Measurements from ENCODE around the gene GASK1A.
"Not testable (repeated sequence)": the region's sequence is repeated elsewhere in the genome, so short reads cannot be mapped to it uniquely, and the experiment has no call there.

The GASK1A gene

GRCh38 chr3:42970557-42970956 lies 8.6 kb upstream of the GASK1A start:
- POLR2A ChIA-PET: no interaction called here
- CTCF ChIA-PET: no interaction called here
- DNase-seq (ENCODE audit: extremely low spot score): no peak
- TF ChIP-seq PKNOX1 (IDR thresholded peaks at IDR 0.05): no peak
- TF ChIP-seq SP1 (IDR thresholded peaks at IDR 0.05): no peak
- TF ChIP-seq ARNT (IDR thresholded peaks at IDR 0.05): no peak
- TF ChIP-seq L3MBTL2 (conservative IDR thresholded peaks at IDR 0.05): no peak
- no peak for TF ChIP-seq HDGF (IDR thresholded peaks at IDR 0.05; ENCODE audit: borderline replicate concordance)
- no peak for TF ChIP-seq FOXA1 (IDR thresholded peaks at IDR 0.05)
- no peak for TF ChIP-seq ELF4 (IDR thresholded peaks at IDR 0.05)
- TF ChIP-seq LEF1 (IDR thresholded peaks at IDR 0.05; ENCODE audit: borderline replicate concordance): no peak
- no peak for TF ChIP-seq FOXK2 (IDR thresholded peaks at IDR 0.05)

GRCh38 chr3:42970976-42971772 lies 7.9 kb upstream of the GASK1A start:
- ChIA-PET CTCF (no interaction called here), POLR2A (no interaction called here)

GRCh38 chr3:42974906-42975305 lies 4.2 kb upstream of the GASK1A start:
- DNase-seq (ENCODE audit: extremely low spot score); POLR2A ChIA-PET; CTCF ChIA-PET: not testable (repeated sequence)

More at GRCh38 chr3:42970976-42971772, 7.9 kb upstream of the GASK1A start:
- no peak for DNase-seq (ENCODE audit: extremely low spot score)
- TF ChIP-seq ARNT (IDR thresholded peaks at IDR 0.05) (no peak), SP1 (IDR thresholded peaks at IDR 0.05) (no peak), PKNOX1 (IDR thresholded peaks at IDR 0.05) (no peak), ELF4 (IDR thresholded peaks at IDR 0.05) (no peak), SUZ12 (IDR thresholded peaks at IDR 0.05) (no peak), HDGF (IDR thresholded peaks at IDR 0.05; ENCODE audit: borderline replicate concordance) (no peak)

GRCh38 chr3:42975456-42975855 lies 3.7 kb upstream of the GASK1A start:
- ChIA-PET POLR2A (no interaction called here), CTCF (no interaction called here)
- no peak for DNase-seq (ENCODE audit: extremely low spot score)
- no peak for TF ChIP-seq FOXM1 (IDR thresholded peaks at IDR 0.05; ENCODE audit: borderline replicate concordance)
- TF ChIP-seq FOXA1 (IDR thresholded peaks at IDR 0.05): no peak
- no peak for TF ChIP-seq CTBP1 (IDR thresholded peaks at IDR 0.05; ENCODE audit: borderline replicate concordance)

- ChIA-PET CTCF (no interaction called here), POLR2A (no interaction called here)
- no peak for TF ChIP-seq SUZ12 (IDR thresholded peaks at IDR 0.05)
- TF ChIP-seq ZNF384 (IDR thresholded peaks at IDR 0.05): no peak
- no peak for TF ChIP-seq TARDBP (IDR thresholded peaks at IDR 0.05)
- TF ChIP-seq CTBP1 (IDR thresholded peaks at IDR 0.05; ENCODE audit: borderline replicate concordance): no peak
- TF ChIP-seq FOXK2 (IDR thresholded peaks at IDR 0.05): no peak
- DNase-seq (ENCODE audit: extremely low spot score): no peak
Measured at GRCh38 chr3:42975955-42976354, 3.2 kb upstream of the GASK1A start.

GRCh38 chr3:42980209-42980608 lies 1.1 kb downstream of the GASK1A start:
- ChIA-PET CTCF (interaction anchor here (0.7 to 2.3 kb wide), 4 partner anchors 18 to 719 kb away, joined by 3 to 7 read pairs (median 4); no protein-coding TSS in a partner anchor), POLR2A (no interaction called here)
- no peak for DNase-seq (ENCODE audit: extremely low spot score)
- TF ChIP-seq FOXK2 (IDR thresholded peaks at IDR 0.05): no peak

- ChIA-PET CTCF (interaction anchor here (0.7 to 1.6 kb wide), 3 partner anchors 19 to 719 kb away, joined by 3 to 4 read pairs (median 3); no protein-coding TSS in a partner anchor), POLR2A (no interaction called here)
- DNase-seq (ENCODE audit: extremely low spot score): no peak
- no peak for TF ChIP-seq ARNT (IDR thresholded peaks at IDR 0.05)
- no peak for TF ChIP-seq SUZ12 (IDR thresholded peaks at IDR 0.05)
- TF ChIP-seq FOXM1 (IDR thresholded peaks at IDR 0.05; ENCODE audit: borderline replicate concordance): no peak
- no peak for TF ChIP-seq HDGF (IDR thresholded peaks at IDR 0.05; ENCODE audit: borderline replicate concordance)
- TF ChIP-seq PKNOX1 (IDR thresholded peaks at IDR 0.05): no peak
- TF ChIP-seq NFRKB (IDR thresholded peaks at IDR 0.05): no peak
- TF ChIP-seq ELF4 (IDR thresholded peaks at IDR 0.05): no peak
- no peak for TF ChIP-seq LEF1 (IDR thresholded peaks at IDR 0.05; ENCODE audit: borderline replicate concordance)
- no peak for TF ChIP-seq FOXK2 (IDR thresholded peaks at IDR 0.05)
- TF ChIP-seq CTBP1 (IDR thresholded peaks at IDR 0.05; ENCODE audit: borderline replicate concordance): no peak
- no peak for TF ChIP-seq BHLHE40 (IDR thresholded peaks at IDR 0.05; ENCODE audit: borderline replicate concordance)
- no peak for TF ChIP-seq L3MBTL2 (conservative IDR thresholded peaks at IDR 0.05)
- TF ChIP-seq TARDBP (IDR thresholded peaks at IDR 0.05): no peak
- TF ChIP-seq ZNF384 (IDR thresholded peaks at IDR 0.05): no peak
Measured at GRCh38 chr3:42980909-42981308, 1.8 kb downstream of the GASK1A start.

Measured in HEK293T (cell line).